HEK293 (cell line): ENCODE results near the gene MRM1.

Source experiments
- CTCF ChIA-PET: fragments of 350-600 bp; formaldehyde crosslinking; extraction: SDS; loops from one replicate; lab custom pipeline; 2021; ENCODE audit warnings: antibody characterized with exemption; lab: Yijun Ruan, JAX
- POLR2A ChIA-PET: fragments of 300-600 bp; formaldehyde crosslinking; extraction: SDS; loops from one replicate; lab custom pipeline; 2020; ENCODE audit warnings: antibody characterized with exemption, inconsistent platforms; lab: Yijun Ruan, JAX
- H3K27ac ChIP-seq: fragments of 200-500 bp; sonication (Bioruptor generic); 2 replicates; pipeline ENCODE4 v1.5.1; 2014; ENCODE audit warnings: low read depth, low read length, control low read depth, inconsistent platforms; ENCODE audit errors: extremely low read depth
- H3K36me3 ChIP-seq, 2 experiments: fragments of 200-500 bp in 1 of 2; sonication (Bioruptor generic) in 1 of 2; 1 replicate in 1 of 2; 2 replicates in 1 of 2; pipeline ENCODE4 v1.5.1; 2014 to 2017; ENCODE audit warnings: inconsistent platforms in 2 of 2, low read length in 2 of 2; ENCODE audit not compliant: control insufficient read depth in 2 of 2, insufficient read depth in 1 of 2
- H3K4me1 ChIP-seq: fragments of 200-500 bp; sonication (Bioruptor generic); 2 replicates; pipeline ENCODE4 v1.5.1; 2014; ENCODE audit warnings: mild to moderate bottlenecking, low read length, inconsistent platforms; ENCODE audit not compliant: control insufficient read depth, insufficient read depth
- H3K4me3 ChIP-seq: 2 replicates; pipeline ENCODE4 v1.5.1; 2011; ENCODE audit warnings: low read depth, mild to moderate bottlenecking, control low read depth, low read length, moderate library complexity
- H3K9me3 ChIP-seq: fragments of 200-500 bp; sonication (Bioruptor generic); 2 replicates; pipeline ENCODE4 v1.5.1; 2014; ENCODE audit warnings: low read depth, low read length, inconsistent platforms; ENCODE audit not compliant: control insufficient read depth, insufficient read depth
- BCL11B ChIP-seq: fragments of 450-650 bp; formaldehyde crosslinking; IDR thresholded peaks from 2 replicates; pipeline ENCODE4 v1.5.1; 2016; ENCODE audit warnings: low read depth, missing biosample characterization, missing genetic modification characterization
- CTCF ChIP-seq: fragments of 450-650 bp; formaldehyde crosslinking; IDR thresholded peaks from 2 replicates; pipeline ENCODE4 v1.5.1; 2016; ENCODE audit warnings: missing biosample characterization, missing genetic modification characterization
- FEZF1 ChIP-seq: fragments of 450-650 bp; formaldehyde crosslinking; IDR thresholded peaks from 2 replicates; pipeline ENCODE4 v1.5.1; 2016; ENCODE audit warnings: missing biosample characterization, missing genetic modification characterization
- GLIS1 ChIP-seq: fragments of 450-650 bp; formaldehyde crosslinking; IDR thresholded peaks from 2 replicates; pipeline ENCODE4 v1.5.1; 2016; ENCODE audit warnings: missing biosample characterization, missing genetic modification characterization
- KLF1 ChIP-seq: fragments of 450-650 bp; formaldehyde crosslinking; IDR thresholded peaks from 2 replicates; pipeline ENCODE4 v1.5.1; 2016; ENCODE audit warnings: missing biosample characterization, missing genetic modification characterization
- PRDM1 ChIP-seq: fragments of 450-650 bp; formaldehyde crosslinking; IDR thresholded peaks from 2 replicates; pipeline ENCODE4; 2016; ENCODE audit warnings: missing biosample characterization, missing genetic modification characterization
- RBAK ChIP-seq: fragments of 450-650 bp; formaldehyde crosslinking; IDR thresholded peaks from 2 replicates; pipeline ENCODE4 v1.5.1; 2016; ENCODE audit warnings: missing biosample characterization, missing genetic modification characterization
- SP2 ChIP-seq: fragments of 450-650 bp; formaldehyde crosslinking; IDR thresholded peaks from 2 replicates; pipeline ENCODE4 v1.5.1; 2016; ENCODE audit warnings: missing biosample characterization, missing genetic modification characterization
- ZBTB7A ChIP-seq: fragments of 450-650 bp; formaldehyde crosslinking; IDR thresholded peaks from 2 replicates; pipeline ENCODE4 v1.5.1; 2016; ENCODE audit warnings: low read depth, missing biosample characterization, missing genetic modification characterization
- ZEB2 ChIP-seq: fragments of 450-650 bp; formaldehyde crosslinking; IDR thresholded peaks from 2 replicates; pipeline ENCODE4 v1.5.1; 2016; ENCODE audit warnings: missing biosample characterization, missing genetic modification characterization
- ZFHX2 ChIP-seq: fragments of 450-650 bp; formaldehyde crosslinking; conservative IDR thresholded peaks from 2 replicates; pipeline ENCODE4 v1.5.1; 2016; ENCODE audit warnings: missing biosample characterization, missing genetic modification characterization
- ZFP3 ChIP-seq: fragments of 450-650 bp; formaldehyde crosslinking; IDR thresholded peaks from 2 replicates; pipeline ENCODE4 v1.5.1; 2016; ENCODE audit warnings: low read depth, missing biosample characterization, missing genetic modification characterization
- ZIC2 ChIP-seq: fragments of 450-650 bp; formaldehyde crosslinking; IDR thresholded peaks from 2 replicates; pipeline ENCODE4 v1.5.1; 2016; ENCODE audit warnings: missing biosample characterization, missing genetic modification characterization
- ZNF214 ChIP-seq: fragments of 450-650 bp; formaldehyde crosslinking; IDR thresholded peaks from 2 replicates; pipeline ENCODE4 v1.5.1; 2017; ENCODE audit warnings: missing biosample characterization, mild to moderate bottlenecking, missing genetic modification characterization, borderline replicate concordance
- ZNF350 ChIP-seq: fragments of 450-650 bp; formaldehyde crosslinking; IDR thresholded peaks from 2 replicates; pipeline ENCODE4 v1.5.0; 2017; ENCODE audit warnings: missing biosample characterization, mild to moderate bottlenecking, missing genetic modification characterization
- ZNF354C ChIP-seq: fragments of 450-650 bp; formaldehyde crosslinking; IDR thresholded peaks from 2 replicates; pipeline ENCODE4 v1.5.1; 2016; ENCODE audit warnings: missing biosample characterization, missing genetic modification characterization, low read depth, borderline replicate concordance
- ZNF37A ChIP-seq: fragments of 450-650 bp; IDR thresholded peaks from 2 replicates; pipeline ENCODE4 v1.5.1; 2018; ENCODE audit warnings: missing biosample characterization, missing genetic modification characterization
- ZNF423 ChIP-seq: fragments of 450-650 bp; formaldehyde crosslinking; IDR thresholded peaks from 2 replicates; pipeline ENCODE4 v1.5.1; 2016; ENCODE audit warnings: missing biosample characterization, missing genetic modification characterization
- ZNF449 ChIP-seq: fragments of 450-650 bp; formaldehyde crosslinking; IDR thresholded peaks from 2 replicates; pipeline ENCODE4 v1.5.1; 2017; ENCODE audit warnings: missing biosample characterization, mild to moderate bottlenecking, missing genetic modification characterization, moderate library complexity
- ZNF585B ChIP-seq: fragments of 450-650 bp; formaldehyde crosslinking; IDR thresholded peaks from 2 replicates; pipeline ENCODE4 v1.5.1; 2016; ENCODE audit warnings: missing biosample characterization, missing genetic modification characterization
- ZNF654 ChIP-seq: fragments of 450-650 bp; formaldehyde crosslinking; IDR thresholded peaks from 2 replicates; pipeline ENCODE4 v1.5.1; 2016; ENCODE audit warnings: low read depth, missing biosample characterization, missing genetic modification characterization
- ZNF664 ChIP-seq: fragments of 450-650 bp; formaldehyde crosslinking; IDR thresholded peaks from 2 replicates; pipeline ENCODE4 v1.5.1; 2016; ENCODE audit warnings: missing biosample characterization, missing genetic modification characterization
- ZNF677 ChIP-seq: fragments of 450-650 bp; IDR thresholded peaks from 2 replicates; pipeline ENCODE4 v1.5.0; 2018; ENCODE audit warnings: missing biosample characterization, mild to moderate bottlenecking, missing genetic modification characterization, moderate library complexity
- ZNF701 ChIP-seq: fragments of 450-650 bp; formaldehyde crosslinking; IDR thresholded peaks from 2 replicates; pipeline ENCODE4 v1.5.1; 2016; ENCODE audit warnings: missing biosample characterization, missing genetic modification characterization
- ZNF843 ChIP-seq: fragments of 450-650 bp; formaldehyde crosslinking; IDR thresholded peaks from 2 replicates; pipeline ENCODE4 v1.5.1; 2016; ENCODE audit warnings: missing biosample characterization, missing genetic modification characterization
- ZXDB ChIP-seq: fragments of 450-650 bp; formaldehyde crosslinking; IDR thresholded peaks from 2 replicates; pipeline ENCODE4 v1.5.1; 2016; ENCODE audit warnings: missing biosample characterization, missing genetic modification characterization

The MRM1 gene

GRCh38 chr17:36608794-36609497 lies 7.6 kb downstream of the MRM1 start (continued):
- no peak for TF ChIP-seq BCL11B
- TF ChIP-seq ZNF677 (tag by site-specific recombination) = no peak
- no peak for TF ChIP-seq SP2 (tag by site-specific recombination)
- TF ChIP-seq ZNF350 (tag by site-specific recombination) = no peak
- TF ChIP-seq RBAK = no peak
- TF ChIP-seq ZNF37A (tag by site-specific recombination) = no peak
- TF ChIP-seq ZNF449 (tag by site-specific recombination) = no peak
- TF ChIP-seq GLIS1 (tag by site-specific recombination) = peak; percentile 57
- peak; percentile 54 for TF ChIP-seq CTCF (tag by site-specific recombination)

- H3K27ac ChIP-seq = no peak overlapping the region
- peak; percentile 47; the same call in 1 of the 2 replicates for TF ChIP-seq ZNF664
- no peak for TF ChIP-seq ZFHX2
- TF ChIP-seq, all 188 proteins: peak for 1
- H3K4me3 ChIP-seq = no peak overlapping the region
- ChIA-PET CTCF (interaction anchor here (0.7 kb wide), 2 partner anchors 74 to 613 kb away, joined by 3 read pairs; no protein-coding TSS in a partner anchor), POLR2A (interaction anchor here (1.5 kb wide), 1 partner anchor 8 kb away, joined by 4 read pairs; the partner anchor contains the start of gene MRM1)
- H3K36me3 ChIP-seq = peaks cover 0 to 13% of the 10 kb centered on the region in 2 experiments; a peak in 2 of 3 replicates
- no peaks in the 10 kb centered on the region; the same call in 1 of the 2 replicates for H3K4me1 ChIP-seq
- no peaks in the 10 kb centered on the region for H3K9me3 ChIP-seq
These were observed 8.1 kb downstream of the MRM1 start for GRCh38 chr17:36609498-36609862.

GRCh38 chr17:36610474-36610873 lies 9.1 kb downstream of the MRM1 start:
- no peak overlapping the region for H3K27ac ChIP-seq
- CTCF ChIA-PET = interaction anchor here (0.6 to 2.8 kb wide), 8 partner anchors 9 to 763 kb away, joined by 3 to 18 read pairs (median 3); partner anchors contain the start of gene MRM1
- no peaks in the 10 kb centered on the region; the same call in 1 of the 2 replicates for H3K4me1 ChIP-seq
- no peak for TF ChIP-seq FEZF1 (tag by site-specific recombination)
- TF ChIP-seq ZNF585B (tag by site-specific recombination) = no peak
- no peak for TF ChIP-seq PRDM1 (tag by site-specific recombination)
- no peak for TF ChIP-seq ZFP3 (tag by site-specific recombination)
- no peak for TF ChIP-seq ZEB2 (tag by site-specific recombination)
- TF ChIP-seq ZNF354C (tag by site-specific recombination) = no peak
- TF ChIP-seq ZIC2 (tag by site-specific recombination) = no peak
- TF ChIP-seq ZNF423 (tag by site-specific recombination) = no peak
- TF ChIP-seq ZBTB7A (tag by site-specific recombination) = no peak
- no peak for TF ChIP-seq KLF1
- TF ChIP-seq ZNF701 (tag by site-specific recombination) = no peak
- TF ChIP-seq ZNF654 (tag by site-specific recombination) = no peak
- no peak for TF ChIP-seq ZNF214 (tag by site-specific recombination)
- no peak for TF ChIP-seq ZNF843 (tag by site-specific recombination)
- TF ChIP-seq ZXDB (tag by site-specific recombination) = no peak
- peaks cover 0 to 11% of the 10 kb centered on the region in 2 experiments; a peak in 2 of 3 replicates for H3K36me3 ChIP-seq
- POLR2A ChIA-PET = interaction anchor here (0.5 to 1.5 kb wide), 3 partner anchors 9 to 587 kb away, joined by 4 read pairs; partner anchors contain the start of gene MRM1
- H3K9me3 ChIP-seq = no peaks in the 10 kb centered on the region
- H3K4me3 ChIP-seq = no peak overlapping the region
